ENCODE results near the gene SRF. TPM values are rescaled to one million over a fixed set of nuclear protein-coding genes. Genes with fewer than 3 reads are reported as not detected.

The SRF gene
- total RNA-seq, 1 experiment from 2014 or later, result 25.4 TPM

GRCh38 chr6:43174263-43175112 is 3.4 kb downstream of the SRF start:
- H3K4me1 ChIP-seq (replicated peaks; ENCODE audit: insufficient read depth), result peaks cover 29% of the 10 kb centered on the region
- peak; percentile 96 to 98 for DNase-seq
- H3K4me3 ChIP-seq, result peak overlapping the region; percentile 49; the same call in 1 of the 2 replicates
- H3K9me2 ChIP-seq (ENCODE audit: insufficient read depth), result no peaks in the 10 kb centered on the region
- BruUV-seq (replicated peaks), result no TSS peak
- no peaks in the 10 kb centered on the region for H3K9me3 ChIP-seq (ENCODE audit: insufficient read depth, low read depth)
- no peak overlapping the region for H2AFZ ChIP-seq
- peaks cover 29% of the 10 kb centered on the region for H3F3A ChIP-seq (ENCODE audit: insufficient read depth, low read depth)
- POLR2A ChIA-PET (ENCODE audit: unreplicated experiment), result interaction anchor here (0.6 to 1.0 kb wide), 2 partner anchors 82 to 115 kb away, joined by 7 to 10 read pairs; partner anchors contain the start of genes KLC4 and MRPL2
- no peaks in the 10 kb centered on the region for H3K27me3 ChIP-seq (ENCODE audit: insufficient read depth, low read depth)
- CTCF ChIA-PET, result interaction anchor here (0.8 kb wide), 1 partner anchor 13 kb away, joined by 7 read pairs; no protein-coding TSS in a partner anchor
- H3K36me3 ChIP-seq (ENCODE audit: low read depth), result peaks cover 9% of the 10 kb centered on the region; the same call in 1 of the 2 replicates
- intact Hi-C loops (cut with micrococcal nuclease; ENCODE audit: unreplicated experiment), result loop anchor here (1.0 to 10.0 kb wide), 4 partner anchors 115 to 453 kb away; partner anchors contain the start of genes GTPBP2, KLC4, MRPL2 and ZNF318
- H3K27ac ChIP-seq, result peak overlapping the region; percentile 40
- H4K20me1 ChIP-seq (ENCODE audit: insufficient read depth), result peaks cover 9% of the 10 kb centered on the region; the same call in 1 of the 2 replicates
- TF ChIP-seq CTCF (conservative IDR thresholded peaks at IDR 0.05) (no peak), EZH2 (IDR thresholded peaks at IDR 0.05; ENCODE audit: low read depth) (no peak)
- H3K79me2 ChIP-seq (ENCODE audit: low read depth), result peaks cover 36% of the 10 kb centered on the region
- H3K4me2 ChIP-seq, result peak overlapping the region; percentile 87

DNA sequence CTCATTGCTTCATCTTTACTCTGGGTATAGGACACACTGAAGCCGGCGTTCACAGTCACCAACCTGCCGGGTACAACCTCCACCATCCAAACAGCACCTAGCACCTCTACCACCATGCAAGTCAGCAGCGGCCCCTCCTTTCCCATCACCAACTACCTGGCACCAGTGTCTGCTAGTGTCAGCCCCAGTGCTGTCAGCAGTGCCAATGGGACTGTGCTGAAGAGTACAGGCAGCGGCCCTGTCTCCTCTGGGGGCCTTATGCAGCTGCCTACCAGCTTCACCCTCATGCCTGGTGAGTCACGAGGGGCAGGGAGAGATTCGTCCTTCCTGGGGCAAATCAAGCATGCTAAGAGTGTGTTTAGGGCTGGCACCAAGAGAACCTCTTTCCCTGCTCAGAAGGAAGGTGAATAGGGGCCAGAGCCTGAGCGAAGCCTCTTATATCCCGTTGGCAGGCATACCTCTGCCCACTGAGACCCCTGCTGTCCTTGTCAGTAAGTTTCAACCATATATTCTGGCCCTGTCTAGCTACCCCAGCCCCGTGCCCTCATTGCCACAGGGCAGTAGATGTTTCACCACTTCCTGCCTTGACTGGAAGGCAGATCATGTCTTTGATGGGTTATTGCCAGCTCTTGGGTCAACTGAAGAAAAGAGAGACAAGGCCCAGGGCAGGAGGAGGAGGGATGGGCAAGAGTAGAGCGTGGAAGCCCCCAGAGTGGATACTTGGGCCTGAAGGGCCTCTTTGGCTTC is 4.8 kb downstream of the SRF start:
- TF ChIP-seq CTCF (conservative IDR thresholded peaks at IDR 0.05) (no peak), EZH2 (IDR thresholded peaks at IDR 0.05; ENCODE audit: low read depth) (no peak)
- BruUV-seq (replicated peaks), result no TSS peak
- Histone ChIP-seq H4K20me1 (ENCODE audit: insufficient read depth) (peaks cover 9% of the 10 kb centered on the region; the same call in 1 of the 2 replicates), H3K4me2 (no peak overlapping the region), H3K36me3 (ENCODE audit: low read depth) (peaks cover 9% of the 10 kb centered on the region; the same call in 1 of the 2 replicates), H3K9me2 (ENCODE audit: insufficient read depth) (no peaks in the 10 kb centered on the region), H3K4me3 (no peak overlapping the region), H3K27me3 (ENCODE audit: insufficient read depth, low read depth) (no peaks in the 10 kb centered on the region), H3K4me1 (replicated peaks; ENCODE audit: insufficient read depth) (peaks cover 29% of the 10 kb centered on the region), H3K27ac (no peak overlapping the region), H3K79me2 (ENCODE audit: low read depth) (peaks cover 36% of the 10 kb centered on the region), H3F3A (ENCODE audit: insufficient read depth, low read depth) (peaks cover 22% of the 10 kb centered on the region), H2AFZ (no peak overlapping the region), H3K9me3 (ENCODE audit: insufficient read depth, low read depth) (no peaks in the 10 kb centered on the region)
- intact Hi-C loops (cut with micrococcal nuclease; ENCODE audit: unreplicated experiment), result loop anchor here (10.0 kb wide), 1 partner anchor 319 kb away; no protein-coding TSS in a partner anchor
- DNase-seq, result no peak
- CTCF ChIA-PET, result no interaction called here
- POLR2A ChIA-PET (ENCODE audit: unreplicated experiment), result no interaction called here

DNA sequence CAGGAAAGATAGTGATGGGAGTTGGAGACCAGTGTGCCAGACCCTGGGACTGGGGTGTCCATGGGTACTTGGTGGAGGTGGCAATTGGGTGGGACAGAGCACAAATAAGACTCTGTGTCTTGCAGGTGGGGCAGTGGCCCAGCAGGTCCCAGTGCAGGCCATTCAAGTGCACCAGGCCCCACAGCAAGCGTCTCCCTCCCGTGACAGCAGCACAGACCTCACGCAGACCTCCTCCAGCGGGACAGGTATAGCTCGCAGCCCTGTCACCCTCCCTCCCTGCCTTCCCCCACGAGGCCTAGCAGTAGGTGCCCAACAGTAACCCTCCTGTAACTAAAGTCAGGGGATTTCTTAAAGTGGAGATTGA is 5.3 kb downstream of the SRF start:
- H3K9me3 ChIP-seq (ENCODE audit: insufficient read depth, low read depth), result no peaks in the 10 kb centered on the region
- TF ChIP-seq CTCF (conservative IDR thresholded peaks at IDR 0.05) (no peak), EZH2 (IDR thresholded peaks at IDR 0.05; ENCODE audit: low read depth) (no peak)
- CTCF ChIA-PET, result no interaction called here
- H3K27ac ChIP-seq, result no peak overlapping the region
- H2AFZ ChIP-seq, result no peak overlapping the region
- no peak overlapping the region for H3K4me2 ChIP-seq
- H4K20me1 ChIP-seq (ENCODE audit: insufficient read depth), result peaks cover 9% of the 10 kb centered on the region; the same call in 1 of the 2 replicates
- no TSS peak for BruUV-seq (replicated peaks)
- POLR2A ChIA-PET (ENCODE audit: unreplicated experiment), result no interaction called here
- H3K27me3 ChIP-seq (ENCODE audit: insufficient read depth, low read depth), result no peaks in the 10 kb centered on the region
- intact Hi-C loops (cut with micrococcal nuclease; ENCODE audit: unreplicated experiment), result loop anchor here (10.0 kb wide), 1 partner anchor 318 kb away; no protein-coding TSS in a partner anchor
- H3K36me3 ChIP-seq (ENCODE audit: low read depth), result peaks cover 9% of the 10 kb centered on the region; the same call in 1 of the 2 replicates
- peaks cover 36% of the 10 kb centered on the region for H3K79me2 ChIP-seq (ENCODE audit: low read depth)
- peaks cover 33% of the 10 kb centered on the region for H3K4me1 ChIP-seq (replicated peaks; ENCODE audit: insufficient read depth)
- DNase-seq, result no peak
- H3K4me3 ChIP-seq, result no peak overlapping the region
- no peaks in the 10 kb centered on the region for H3K9me2 ChIP-seq (ENCODE audit: insufficient read depth)
- peaks cover 27% of the 10 kb centered on the region for H3F3A ChIP-seq (ENCODE audit: insufficient read depth, low read depth)
